ENCODE results near the gene NAT10. TPM values are rescaled to one million over a fixed set of nuclear protein-coding genes. Genes with fewer than 3 reads are reported as not detected.
A peak's percentile ranks its signal among the peaks of the same experiment; 100 is the strongest.
"Not testable (repeated sequence)": the region's sequence is repeated elsewhere in the genome, so short reads cannot be mapped to it uniquely, and the experiment has no call there.

NAT10 gene
- total RNA-seq, 1 donor from 2014 or later = 31.6 TPM

GRCh38 chr11:34167961-34168360, 62.5 kb downstream of the NAT10 start:
- DNase-seq (ENCODE audit: low spot score) = no peak

DNA sequence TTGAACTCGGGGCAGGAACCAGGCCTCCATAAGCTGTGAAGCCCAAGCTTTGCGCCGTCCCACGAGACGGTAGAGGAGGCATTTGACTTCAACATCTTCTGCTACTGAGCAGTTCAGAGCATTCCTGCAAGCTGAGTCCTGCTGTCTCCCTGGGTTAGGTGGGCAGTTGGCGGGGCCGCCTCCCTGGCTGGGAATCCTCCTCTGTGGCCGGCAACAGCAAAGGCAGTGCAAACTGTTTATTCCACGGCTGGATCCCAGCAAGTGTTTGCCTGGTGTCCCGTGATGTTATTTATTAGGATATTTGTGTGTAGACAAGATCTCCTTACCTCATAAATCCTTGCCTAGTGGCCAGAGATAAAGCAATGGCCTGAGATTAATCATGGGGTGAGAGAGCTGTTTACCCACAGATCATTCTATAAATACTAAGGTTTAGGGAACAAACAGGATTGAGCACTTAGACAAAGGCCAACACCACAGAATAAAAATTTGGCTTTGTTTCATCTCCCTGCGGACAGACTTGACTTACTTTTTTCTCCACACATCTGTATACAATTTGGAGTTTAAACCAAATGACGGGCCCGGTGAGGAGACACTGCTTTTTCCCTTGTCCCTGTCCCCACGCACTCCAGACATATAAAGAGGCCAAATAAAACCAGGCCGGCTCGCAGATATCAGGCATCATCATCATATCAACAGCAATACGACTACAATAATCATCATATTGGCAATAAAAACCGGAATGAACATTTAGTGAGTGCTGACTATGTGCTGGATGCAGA, 63.4 kb downstream of the NAT10 start:
- DNase-seq (ENCODE audit: low spot score) = no peak

GRCh38 chr11:34169686-34170085, 64.3 kb downstream of the NAT10 start:
- no peak for DNase-seq (ENCODE audit: low spot score)

GRCh38 chr11:34173050-34173449, 67.6 kb downstream of the NAT10 start:
- DNase-seq (ENCODE audit: low spot score) = no peak

- DNase-seq (ENCODE audit: low spot score) = peak; percentile 84
These were observed 69.1 kb downstream of the NAT10 start for GRCh38 chr11:34174412-34175041.

DNA sequence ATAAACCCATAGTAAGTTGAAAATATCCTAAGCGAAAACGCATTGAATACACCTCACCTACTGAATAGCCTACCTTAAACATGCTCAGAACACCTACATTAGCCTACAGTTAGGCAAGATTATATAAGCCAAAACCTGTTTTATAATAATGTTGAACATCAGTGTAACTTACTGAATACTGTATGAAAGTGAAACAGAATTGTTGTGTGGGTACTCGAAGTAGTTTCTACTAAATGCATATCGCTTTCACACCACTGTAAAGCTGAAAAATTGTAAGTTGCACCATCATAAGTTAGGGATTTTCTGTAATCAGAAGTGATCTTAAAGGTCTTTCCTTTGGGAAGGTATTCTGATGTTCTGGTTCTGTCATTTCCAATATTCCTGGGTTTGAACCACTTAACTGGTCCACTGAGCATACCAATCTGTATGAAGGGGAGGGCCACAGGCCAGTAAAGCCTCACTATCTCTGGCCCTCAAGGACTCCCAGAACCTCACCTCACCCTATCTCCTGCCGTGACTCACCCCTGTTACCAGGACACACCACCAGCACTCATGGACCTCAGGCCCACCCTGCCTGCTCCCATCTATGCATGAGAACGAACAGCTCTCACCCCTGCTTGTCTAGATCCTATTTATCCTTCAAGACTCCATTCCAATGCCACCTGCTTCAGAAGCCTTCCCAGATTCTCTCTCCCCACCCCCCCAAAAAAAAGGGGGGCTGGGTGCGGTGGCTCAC, 70.0 kb downstream of the NAT10 start:
- DNase-seq (ENCODE audit: low spot score) = no peak

- no peak for DNase-seq (ENCODE audit: low spot score)
These were observed 71.4 kb downstream of the NAT10 start for GRCh38 chr11:34176751-34177209.

DNA sequence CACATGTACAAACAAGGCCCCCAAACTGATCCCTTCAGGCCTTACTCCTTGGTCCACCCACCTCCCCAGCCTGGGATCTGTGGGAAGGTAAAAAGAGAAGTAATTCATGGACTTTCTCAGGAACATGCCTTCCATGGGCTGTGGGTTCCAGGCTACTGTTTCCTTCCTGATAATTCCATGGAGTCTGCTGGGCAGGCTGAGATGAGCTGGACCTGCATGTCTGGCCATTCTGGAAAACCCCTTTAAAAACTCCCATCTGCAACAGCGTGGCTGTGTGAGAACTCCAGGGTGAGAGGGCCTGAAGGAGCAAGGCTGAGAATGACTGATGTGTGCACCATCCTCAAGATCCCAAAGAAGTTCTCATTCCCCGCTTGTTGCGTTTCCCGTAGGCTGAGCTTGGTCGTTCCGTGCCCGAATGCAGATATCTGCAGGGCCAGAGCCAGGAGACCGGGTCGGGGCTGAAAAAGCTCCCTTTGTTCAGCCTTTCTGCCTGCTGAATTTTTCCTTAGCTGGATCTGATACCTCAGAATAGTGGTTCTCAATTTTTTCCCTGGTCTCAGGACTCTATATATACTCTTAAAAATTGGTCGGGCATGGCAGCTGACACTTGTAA, 72.9 kb downstream of the NAT10 start:
- DNase-seq (ENCODE audit: low spot score) = no peak

DNA sequence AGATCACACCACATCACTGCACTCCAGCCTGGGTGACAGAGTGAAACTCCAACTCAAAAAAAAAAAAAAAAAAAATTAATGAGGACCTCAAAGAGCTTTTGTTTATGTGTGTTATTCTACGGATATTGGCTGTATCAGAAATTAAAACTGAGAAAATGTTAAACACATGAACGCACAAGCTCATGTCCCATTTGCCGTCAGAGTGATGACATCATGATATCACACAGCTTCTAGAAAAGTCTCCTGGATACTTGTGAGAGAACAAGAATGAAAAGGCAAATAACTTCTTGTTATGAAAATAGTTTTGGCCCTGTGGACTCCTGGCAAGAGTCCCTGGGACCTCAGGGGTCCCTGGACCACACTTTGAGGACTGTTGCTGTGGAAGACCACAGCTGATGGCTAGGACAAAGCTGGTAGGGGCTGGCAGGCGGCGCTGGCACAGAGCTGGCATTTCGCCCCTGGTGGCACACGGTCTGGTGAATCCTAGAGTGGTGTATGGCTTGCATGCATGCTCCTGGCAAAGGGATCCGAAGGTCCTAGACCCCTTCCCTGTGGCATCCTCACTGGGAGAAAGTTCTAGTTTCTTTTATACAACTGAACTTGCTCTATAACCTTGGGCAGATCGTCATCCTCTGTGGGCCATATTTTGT, 73.7 kb downstream of the NAT10 start:
- no peak for DNase-seq (ENCODE audit: low spot score)

- no peak for DNase-seq (ENCODE audit: low spot score)
These were observed 74.8 kb downstream of the NAT10 start for GRCh38 chr11:34180040-34180813.

- DNase-seq (ENCODE audit: low spot score) = not testable (repeated sequence)
These were observed 75.4 kb downstream of the NAT10 start for GRCh38 chr11:34180814-34181165.

GRCh38 chr11:34181251-34181650, 75.8 kb downstream of the NAT10 start:
- DNase-seq (ENCODE audit: low spot score) = no peak

DNA sequence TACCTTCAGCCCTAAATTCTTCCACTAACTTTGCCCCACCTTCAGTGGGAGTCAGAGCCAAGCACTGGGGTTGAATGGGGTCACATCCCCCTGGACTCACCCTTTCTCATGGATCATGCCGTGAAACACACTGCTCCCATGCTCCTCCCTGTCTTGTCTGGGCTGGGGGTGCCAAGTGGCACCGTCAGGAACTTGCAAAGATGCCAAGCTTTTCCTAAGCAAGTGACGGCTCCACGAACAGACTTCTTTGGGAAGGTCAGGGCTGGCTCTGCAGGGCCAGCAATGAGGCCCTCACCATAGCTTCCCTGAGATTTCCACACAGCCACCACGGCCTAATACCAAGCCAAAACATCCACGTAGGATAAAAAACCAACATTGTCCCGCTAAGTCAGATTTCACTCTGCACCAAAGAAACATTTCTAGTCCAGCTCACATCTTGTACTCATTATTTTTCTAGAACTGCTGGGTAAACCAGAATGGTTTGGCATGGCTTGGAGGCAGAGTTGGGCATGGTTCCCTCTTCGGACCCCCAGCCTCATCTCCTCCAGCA, 76.5 kb downstream of the NAT10 start:
- DNase-seq (ENCODE audit: low spot score) = no peak

GRCh38 chr11:34182425-34182824, 77.0 kb downstream of the NAT10 start:
- no peak for DNase-seq (ENCODE audit: low spot score)

DNA sequence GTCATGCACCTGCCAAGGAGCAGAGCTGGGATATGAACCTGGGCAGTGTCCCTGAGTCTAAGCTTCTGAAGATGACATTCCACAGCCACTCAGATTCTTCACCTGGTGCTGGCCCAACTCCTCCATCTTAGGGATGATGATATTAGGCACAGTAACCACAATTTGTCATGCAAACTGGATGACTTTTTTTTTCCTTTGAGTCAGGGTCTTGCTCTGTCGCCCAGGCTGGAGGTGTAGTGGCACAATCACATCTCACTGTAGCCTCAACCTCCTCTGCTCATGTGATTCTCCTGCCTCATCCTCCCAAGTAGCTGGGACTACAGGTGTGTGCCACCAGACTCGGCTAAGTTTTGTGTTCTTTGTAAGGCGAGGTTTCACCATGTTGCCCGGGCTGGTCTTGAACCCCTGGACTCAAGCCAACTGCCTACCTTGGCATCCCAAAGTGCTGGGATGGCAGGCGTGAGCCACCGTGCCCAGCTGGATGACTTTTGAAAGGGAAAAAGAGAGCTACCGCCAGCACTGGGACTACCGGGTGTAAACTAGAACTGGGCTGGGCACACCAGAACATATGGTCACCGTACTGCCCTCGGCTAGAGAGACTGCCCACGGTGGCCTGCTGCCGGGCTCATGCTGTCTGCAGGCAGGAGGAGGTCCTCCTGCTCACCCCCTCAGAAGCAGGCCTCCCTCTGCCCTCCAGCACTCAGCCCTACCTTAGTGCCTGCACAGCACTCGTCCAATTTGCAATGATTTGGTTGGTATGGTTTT, 77.7 kb downstream of the NAT10 start:
- no peak for DNase-seq (ENCODE audit: low spot score)

DNA sequence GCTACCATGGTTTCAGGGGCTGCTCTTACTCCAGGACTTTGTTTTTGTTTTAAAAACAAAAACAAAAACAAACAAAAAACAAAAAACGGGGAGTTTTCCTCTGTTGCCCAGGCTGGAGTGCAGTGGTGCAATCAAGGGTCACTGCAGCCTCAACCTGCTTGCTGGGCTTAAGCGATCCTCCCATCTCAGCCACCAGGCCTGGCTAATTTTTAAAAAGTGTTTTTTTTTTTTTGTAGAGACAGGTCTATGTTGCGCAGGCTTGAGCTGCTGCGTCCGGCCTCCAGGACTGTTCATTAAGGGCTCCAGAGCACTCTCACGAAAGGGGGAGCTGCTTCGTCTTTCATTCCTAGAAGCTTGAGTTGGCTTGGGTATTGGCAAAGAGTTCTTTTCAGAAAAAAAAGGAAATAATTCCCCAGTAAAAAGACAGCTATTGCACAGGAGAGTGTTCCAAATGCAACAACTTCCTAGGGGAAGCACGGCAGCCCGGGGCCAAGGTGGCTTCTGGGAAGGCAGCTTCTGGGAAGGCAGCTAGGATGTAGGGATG, 78.5 kb downstream of the NAT10 start:
- DNase-seq (ENCODE audit: low spot score) = no peak

DNA sequence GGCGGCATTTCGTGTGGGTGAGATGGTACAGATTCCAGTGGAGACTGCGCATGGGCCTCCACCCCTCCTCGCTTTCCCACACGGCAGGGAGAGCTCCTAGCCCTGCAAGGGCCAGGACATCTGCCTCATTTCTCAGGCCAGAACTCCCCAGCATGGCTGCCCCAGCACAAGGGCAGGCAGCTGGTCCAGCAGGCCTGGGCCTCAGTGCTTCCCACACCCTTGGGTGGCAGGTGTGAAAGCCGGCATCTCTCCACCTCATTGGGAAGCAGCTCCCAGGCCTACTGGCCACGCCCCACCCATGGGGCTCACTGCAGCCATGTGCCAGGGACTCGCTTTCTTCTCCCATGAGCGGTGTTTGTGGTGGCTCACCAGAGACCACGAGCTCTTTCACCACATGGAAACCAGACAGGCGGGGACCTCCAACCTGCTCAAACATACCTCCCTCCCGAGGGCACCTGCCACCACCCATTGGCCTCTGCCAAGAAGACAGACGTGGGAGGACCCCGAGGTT, 79.1 kb downstream of the NAT10 start:
- DNase-seq (ENCODE audit: low spot score) = no peak

GRCh38 chr11:34185926-34186841, 80.8 kb downstream of the NAT10 start:
- no peak for DNase-seq (ENCODE audit: low spot score)

All from mucosa of gallbladder (tissue), 1 donor.